ENCODE measurements around the gene LTBP1. TPM values are rescaled to one million over a fixed set of nuclear protein-coding genes. Genes with fewer than 3 reads are reported as not detected.

Gene LTBP1
- total RNA-seq, 3 donors from 2014 or later: 14.3 to 38.4 (median 33.6) TPM

DNA sequence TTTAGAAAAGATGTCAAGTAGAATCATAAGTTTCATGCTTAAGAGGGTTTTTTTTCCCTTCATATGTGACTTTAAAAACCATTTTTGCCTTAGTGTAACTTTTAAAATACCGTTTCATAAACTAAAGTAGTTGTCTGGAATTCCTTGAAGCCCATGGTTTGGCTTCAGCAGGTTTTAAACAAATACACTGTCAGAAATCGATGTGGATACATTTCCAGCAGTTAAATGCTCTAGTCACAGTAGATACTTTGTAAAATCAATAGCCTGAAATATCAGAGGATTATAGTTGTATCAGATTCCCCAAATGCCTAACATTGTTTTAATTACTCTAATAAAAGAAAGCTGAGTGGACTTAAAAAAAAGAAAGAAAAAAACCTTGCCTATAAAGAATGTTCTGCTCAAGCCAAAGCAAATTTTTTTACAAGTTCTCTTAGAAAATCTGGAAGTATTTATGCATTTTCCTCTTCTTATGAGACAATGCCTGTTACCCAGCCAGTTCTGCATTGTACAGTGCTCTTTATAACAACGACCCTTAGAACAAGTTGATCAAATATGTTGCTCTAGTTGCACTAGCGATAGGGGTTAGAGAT is 260.5 kb downstream of the LTBP1 start:
- Histone ChIP-seq H3K36me3 (ENCODE audit: low read depth) (no peaks in the 10 kb centered on the region), H3K4me1 (ENCODE audit: low read depth) (no peaks in the 10 kb centered on the region), H3K9me3 (no peaks in the 10 kb centered on the region), H3K4me3 (no peak overlapping the region)
- ATAC-seq (no peak), DNase-seq (no peak)
- intact Hi-C loops (cut with DNase I, micrococcal nuclease): no loop called here
- TF ChIP-seq, protein P1, sequence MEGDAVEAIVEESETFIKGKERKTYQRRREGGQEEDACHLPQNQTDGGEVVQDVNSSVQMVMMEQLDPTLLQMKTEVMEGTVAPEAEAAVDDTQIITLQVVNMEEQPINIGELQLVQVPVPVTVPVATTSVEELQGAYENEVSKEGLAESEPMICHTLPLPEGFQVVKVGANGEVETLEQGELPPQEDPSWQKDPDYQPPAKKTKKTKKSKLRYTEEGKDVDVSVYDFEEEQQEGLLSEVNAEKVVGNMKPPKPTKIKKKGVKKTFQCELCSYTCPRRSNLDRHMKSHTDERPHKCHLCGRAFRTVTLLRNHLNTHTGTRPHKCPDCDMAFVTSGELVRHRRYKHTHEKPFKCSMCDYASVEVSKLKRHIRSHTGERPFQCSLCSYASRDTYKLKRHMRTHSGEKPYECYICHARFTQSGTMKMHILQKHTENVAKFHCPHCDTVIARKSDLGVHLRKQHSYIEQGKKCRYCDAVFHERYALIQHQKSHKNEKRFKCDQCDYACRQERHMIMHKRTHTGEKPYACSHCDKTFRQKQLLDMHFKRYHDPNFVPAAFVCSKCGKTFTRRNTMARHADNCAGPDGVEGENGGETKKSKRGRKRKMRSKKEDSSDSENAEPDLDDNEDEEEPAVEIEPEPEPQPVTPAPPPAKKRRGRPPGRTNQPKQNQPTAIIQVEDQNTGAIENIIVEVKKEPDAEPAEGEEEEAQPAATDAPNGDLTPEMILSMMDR (IDR thresholded peaks at IDR 0.05): no peak

DNA sequence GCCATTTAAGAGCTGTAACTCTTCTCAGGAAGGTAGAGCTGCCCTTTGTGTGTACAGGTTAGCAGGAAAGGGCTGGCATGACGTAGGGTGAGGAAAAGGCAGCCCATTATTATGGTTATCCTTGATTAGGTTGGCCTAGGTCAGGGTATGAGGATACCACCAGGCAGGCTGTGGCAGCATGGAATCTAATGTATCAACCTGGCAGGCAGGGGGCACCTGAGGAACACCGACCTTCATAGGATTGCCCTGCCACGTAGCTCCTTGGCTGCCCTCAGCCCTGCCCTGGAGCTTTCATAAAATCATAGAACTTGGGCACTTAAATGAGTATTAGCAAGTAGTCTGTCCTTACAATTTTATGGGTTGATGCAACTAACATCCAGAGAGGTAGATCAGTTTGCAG is 261.6 kb downstream of the LTBP1 start:
- ATAC-seq (no peak), DNase-seq (no peak)
- TF ChIP-seq, protein P1 (IDR thresholded peaks at IDR 0.05): no peak
- H3K4me1 ChIP-seq (ENCODE audit: low read depth): no peaks in the 10 kb centered on the region
- H3K36me3 ChIP-seq (ENCODE audit: low read depth): no peaks in the 10 kb centered on the region
- intact Hi-C loops (cut with DNase I, micrococcal nuclease): no loop called here
- H3K9me3 ChIP-seq: no peaks in the 10 kb centered on the region
- H3K4me3 ChIP-seq: no peak overlapping the region

DNA sequence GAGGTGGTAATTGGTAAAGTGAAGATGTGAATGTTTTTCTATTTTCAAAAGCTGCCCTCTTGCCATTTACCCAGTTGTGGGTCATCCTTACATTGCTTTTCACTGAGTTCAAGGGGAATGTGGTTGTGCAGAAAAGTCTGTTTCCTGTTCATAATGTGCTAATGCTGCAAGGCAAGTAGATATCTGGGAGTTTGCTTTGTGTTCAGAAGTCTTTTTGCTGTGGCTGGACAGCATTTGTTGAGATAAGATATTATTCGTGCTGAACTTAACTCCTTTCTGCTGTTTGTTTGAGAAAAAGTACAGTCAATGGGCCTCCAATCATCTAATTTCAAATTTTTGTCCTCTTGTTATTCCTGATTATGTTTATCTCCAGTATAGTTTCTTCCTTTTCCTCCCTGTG is 263.2 kb downstream of the LTBP1 start:
- Histone ChIP-seq H3K4me3 (no peak overlapping the region), H3K4me1 (ENCODE audit: low read depth) (no peaks in the 10 kb centered on the region), H3K9me3 (no peaks in the 10 kb centered on the region), H3K36me3 (ENCODE audit: low read depth) (no peaks in the 10 kb centered on the region)
- no peak for ATAC-seq
- no peak for DNase-seq
- TF ChIP-seq, protein P1 (IDR thresholded peaks at IDR 0.05): no peak
- intact Hi-C loops (cut with DNase I, micrococcal nuclease): no loop called here

DNA sequence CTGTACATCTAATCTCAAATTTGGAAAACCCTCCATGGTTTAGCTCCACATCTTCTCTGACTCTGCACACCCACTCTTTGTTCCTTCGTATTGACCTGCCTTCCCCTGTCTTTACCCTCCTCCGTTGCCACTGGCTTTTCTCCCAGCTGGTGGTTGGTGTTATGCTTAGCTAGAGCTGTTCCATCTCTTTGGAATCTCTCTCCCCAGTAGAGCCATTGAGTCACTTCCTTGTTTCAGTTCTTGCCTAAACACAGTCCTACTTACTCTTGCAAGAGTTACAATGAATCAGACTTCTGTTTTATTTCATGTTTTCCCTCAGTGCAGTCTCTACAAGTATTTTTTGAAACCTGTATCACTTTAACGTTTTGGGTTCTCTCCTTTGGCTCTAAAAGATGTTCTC is 263.9 kb downstream of the LTBP1 start:
- intact Hi-C loops (cut with DNase I, micrococcal nuclease): no loop called here
- ATAC-seq (peak; percentile 83), DNase-seq (no peak)
- TF ChIP-seq, protein P1 (IDR thresholded peaks at IDR 0.05): no peak
- Histone ChIP-seq H3K9me3 (no peaks in the 10 kb centered on the region), H3K4me3 (no peak overlapping the region), H3K4me1 (ENCODE audit: low read depth) (no peaks in the 10 kb centered on the region), H3K36me3 (ENCODE audit: low read depth) (no peaks in the 10 kb centered on the region)

DNA sequence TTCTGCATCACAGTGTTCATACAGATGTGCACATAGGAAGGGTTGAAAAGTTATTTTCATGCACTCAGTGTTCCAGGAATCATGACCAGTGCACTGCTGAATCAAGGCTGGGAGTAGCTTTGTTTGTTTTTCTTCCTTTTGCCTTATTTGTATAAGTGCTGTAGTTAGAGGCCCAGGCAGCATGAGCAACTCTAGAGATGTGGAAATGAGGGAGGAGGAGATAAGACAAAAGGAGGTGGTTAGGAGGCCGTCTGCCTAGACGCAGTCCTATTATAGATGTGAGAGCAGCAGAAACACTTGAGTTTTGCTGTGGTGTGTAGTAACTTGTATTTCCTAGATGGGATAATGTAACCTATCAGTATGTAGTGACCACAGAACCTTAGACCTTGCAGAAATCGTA is 265.4 kb downstream of the LTBP1 start:
- no peaks in the 10 kb centered on the region for H3K36me3 ChIP-seq (ENCODE audit: low read depth)
- ATAC-seq (peak; percentile 77), DNase-seq (no peak)
- intact Hi-C loops (cut with DNase I, micrococcal nuclease): no loop called here
- no peaks in the 10 kb centered on the region for H3K4me1 ChIP-seq (ENCODE audit: low read depth)
- H3K4me3 ChIP-seq: no peak overlapping the region
- H3K9me3 ChIP-seq: no peaks in the 10 kb centered on the region
- TF ChIP-seq, protein P1 (IDR thresholded peaks at IDR 0.05): no peak

DNA sequence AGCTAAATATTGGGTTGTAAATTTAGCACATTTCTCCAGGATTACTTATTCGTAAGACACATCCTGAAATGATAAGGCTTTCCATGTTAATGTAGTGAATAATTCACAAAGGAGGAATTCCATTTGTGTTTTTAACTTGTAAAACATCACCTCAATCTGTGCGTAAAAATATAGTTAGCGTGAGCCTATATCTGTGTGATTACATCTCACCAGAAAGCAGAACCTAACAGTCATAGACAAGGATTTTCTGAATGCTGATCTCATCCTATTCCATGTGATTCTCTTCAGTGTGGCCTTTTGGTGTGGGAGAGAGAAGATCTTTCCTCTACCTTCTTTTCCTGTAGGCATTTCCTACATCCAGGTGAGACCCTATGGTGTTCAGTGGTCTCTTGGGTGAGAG is 266.5 kb downstream of the LTBP1 start:
- no peak for ATAC-seq
- Histone ChIP-seq H3K4me1 (ENCODE audit: low read depth) (no peaks in the 10 kb centered on the region), H3K4me3 (no peak overlapping the region), H3K9me3 (no peaks in the 10 kb centered on the region), H3K36me3 (ENCODE audit: low read depth) (no peaks in the 10 kb centered on the region)
- TF ChIP-seq, protein P1 (IDR thresholded peaks at IDR 0.05): no peak
- intact Hi-C loops (cut with DNase I, micrococcal nuclease): no loop called here
- no peak for DNase-seq

Measured in mucosa of descending colon (tissue), 3 donors.